Cardiac atrium fibroblast (primary cell): ENCODE measurements around the gene TM9SF1. TPM values are rescaled to one million over a fixed set of nuclear protein-coding genes. Genes with fewer than 3 reads are reported as not detected.

Experiments used
- total RNA-seq: library from RNA; depleted of rRNA; stranded (reverse); fragments of >200 nt; gene quantifications from 2 replicates; pipeline ENCODE4 v1.2.3, GENCODE V29; 2015

TM9SF1 gene
- total RNA-seq, 1 donor from 2014 or later: 71.5 TPM

Other genes starting within 250 kb of the TM9SF1 start
- gene DHRS4, start 241.7 kb downstream of the TM9SF1 start, total RNA-seq: 31.2 and 36.6 TPM in 2 replicates
- 9.0 and 16.8 TPM in 2 replicates for gene DHRS4L2, start 206.5 kb downstream of the TM9SF1 start, total RNA-seq
- 0.16 TPM in 1 of 2 replicates, not detected in the other for gene CARMIL3, start 143.4 kb downstream of the TM9SF1 start, total RNA-seq
- gene CPNE6, start 123.9 kb downstream of the TM9SF1 start, total RNA-seq: not detected in 2 replicates
- gene PCK2, start 101.1 kb downstream of the TM9SF1 start, total RNA-seq: 32.7 and 43.4 TPM in 2 replicates
- gene DCAF11, start 80.7 kb downstream of the TM9SF1 start, total RNA-seq: 27.5 and 28.7 TPM in 2 replicates
- 0.32 TPM in 1 of 2 replicates, not detected in the other for gene NRL, start 80.5 kb downstream of the TM9SF1 start, total RNA-seq
- 0.32 TPM in 1 of 2 replicates, not detected in the other for gene FITM1, start 64.8 kb downstream of the TM9SF1 start, total RNA-seq
- 151 and 174 TPM in 2 replicates for gene PSME1, start 59.2 kb downstream of the TM9SF1 start, total RNA-seq
- gene EMC9, start 53.9 kb downstream of the TM9SF1 start, total RNA-seq: 14.4 and 27.4 TPM in 2 replicates
- 44.6 and 52.2 TPM in 2 replicates for gene PSME2, start 48.8 kb downstream of the TM9SF1 start, total RNA-seq
- 24.2 and 25.6 TPM in 2 replicates for gene RNF31, start 47.9 kb downstream of the TM9SF1 start, total RNA-seq
- 34.2 and 65.2 TPM in 2 replicates for gene IRF9, start 34.2 kb downstream of the TM9SF1 start, total RNA-seq
- 2.9 TPM in 1 of 2 replicates, not detected in the other for gene REC8, start 23.4 kb downstream of the TM9SF1 start, total RNA-seq
- gene IPO4, start 6.6 kb downstream of the TM9SF1 start, total RNA-seq: 24.2 and 39.0 TPM in 2 replicates
- not detected in 2 replicates for gene TSSK4, start 10.3 kb upstream of the TM9SF1 start, total RNA-seq
- 34.7 TPM in 2 replicates for gene CHMP4A, start 18.0 kb upstream of the TM9SF1 start, total RNA-seq
- 6.7 and 9.2 TPM in 2 replicates for gene MDP1, start 20.6 kb upstream of the TM9SF1 start, total RNA-seq
- 140 and 176 TPM in 2 replicates for gene NEDD8, start 36.9 kb upstream of the TM9SF1 start, total RNA-seq
- 41.7 and 96.7 TPM in 2 replicates for gene GMPR2, start 37.5 kb upstream of the TM9SF1 start, total RNA-seq
- 42.1 and 42.6 TPM in 2 replicates for gene TINF2, start 47.2 kb upstream of the TM9SF1 start, total RNA-seq
- 0.16 and 0.72 TPM in 2 replicates for gene TGM1, start 67.7 kb upstream of the TM9SF1 start, total RNA-seq
- 25.9 and 39.9 TPM in 2 replicates for gene RABGGTA, start 76.2 kb upstream of the TM9SF1 start, total RNA-seq
- 11.3 and 19.0 TPM in 2 replicates for gene DHRS1, start 104.3 kb upstream of the TM9SF1 start, total RNA-seq
- 12.6 and 13.9 TPM in 2 replicates for gene NOP9, start 104.4 kb upstream of the TM9SF1 start, total RNA-seq
- gene CIDEB, start 112.5 kb upstream of the TM9SF1 start, total RNA-seq: 0.18 and 2.8 TPM in 2 replicates
- 1.4 and 2.1 TPM in 2 replicates for gene LTB4R2, start 114.7 kb upstream of the TM9SF1 start, total RNA-seq
- 3.6 and 6.3 TPM in 2 replicates for gene LTB4R, start 116.1 kb upstream of the TM9SF1 start, total RNA-seq
- 1.8 and 2.3 TPM in 2 replicates for gene ADCY4, start 139.6 kb upstream of the TM9SF1 start, total RNA-seq
- 0.36 TPM in 1 of 2 replicates, not detected in the other for gene RIPK3, start 144.6 kb upstream of the TM9SF1 start, total RNA-seq
- 40.0 and 41.9 TPM in 2 replicates for gene NFATC4, start 172.7 kb upstream of the TM9SF1 start, total RNA-seq
- 6.3 and 11.7 TPM in 2 replicates for gene NYNRIN, start 203.6 kb upstream of the TM9SF1 start, total RNA-seq
- 2.8 and 3.4 TPM in 2 replicates for gene CBLN3, start 234.2 kb upstream of the TM9SF1 start, total RNA-seq
- gene KHNYN, start 234.5 kb upstream of the TM9SF1 start, total RNA-seq: 30.3 and 36.6 TPM in 2 replicates
- gene SDR39U1, start 247.3 kb upstream of the TM9SF1 start, total RNA-seq: 14.1 and 24.2 TPM in 2 replicates